Endothelial cell (in vitro differentiated cells): ENCODE results near the gene LEAP2. TPM values are rescaled to one million over a fixed set of nuclear protein-coding genes. Genes with fewer than 3 reads are reported as not detected.

Experiments
- DNase-seq: peaks from one replicate; pipeline ENCODE4 v3.0.0; 2021; ENCODE audit warnings: low spot score
- H3K27ac Mint-ChIP-seq: one replicate; pipeline ENCODE4 v1.8.0; 2021; ENCODE audit warnings: mixed read lengths, inconsistent platforms; ENCODE audit not compliant: unreplicated experiment
- H3K27me3 Mint-ChIP-seq: one replicate; pipeline ENCODE4 v1.8.0; 2021; ENCODE audit warnings: mild to moderate bottlenecking, moderate library complexity, mixed read lengths, inconsistent platforms; ENCODE audit not compliant: unreplicated experiment
- H3K36me3 Mint-ChIP-seq: one replicate; pipeline ENCODE4 v1.8.0; 2021; ENCODE audit warnings: mild to moderate bottlenecking, low read depth, mixed read lengths, inconsistent platforms; ENCODE audit not compliant: unreplicated experiment
- H3K4me1 Mint-ChIP-seq: one replicate; pipeline ENCODE4 v1.8.0; 2021; ENCODE audit warnings: mild to moderate bottlenecking, mixed read lengths, inconsistent platforms; ENCODE audit not compliant: unreplicated experiment
- H3K4me3 Mint-ChIP-seq: one replicate; pipeline ENCODE4 v1.8.0; 2021; ENCODE audit warnings: mild to moderate bottlenecking, mixed read lengths, inconsistent platforms; ENCODE audit not compliant: unreplicated experiment
- H3K9me3 Mint-ChIP-seq: one replicate; pipeline ENCODE4 v1.8.0; 2021; ENCODE audit warnings: mixed read lengths, inconsistent platforms; ENCODE audit not compliant: unreplicated experiment
- total RNA-seq: library from RNA; stranded (reverse); fragmentation: NEBNext Ultra II Directional; extraction: Animal tissue kit (Norgen Biotek cat#: 25700); gene quantifications from one replicate; pipeline ENCODE4 v1.2.1, GENCODE V29; 2021; ENCODE audit not compliant: unreplicated experiment
- TF ChIP-seq, protein P1 (sequence below): fragments of 200-600 bp; sonication (generic); IDR thresholded peaks from one replicate; pipeline ENCODE4 v1.5.0; 2021; ENCODE audit warnings: antibody characterized with exemption; ENCODE audit not compliant: unreplicated experiment

LEAP2 gene
- total RNA-seq, 1 donor from 2014 or later, result 0.82 TPM

DNA sequence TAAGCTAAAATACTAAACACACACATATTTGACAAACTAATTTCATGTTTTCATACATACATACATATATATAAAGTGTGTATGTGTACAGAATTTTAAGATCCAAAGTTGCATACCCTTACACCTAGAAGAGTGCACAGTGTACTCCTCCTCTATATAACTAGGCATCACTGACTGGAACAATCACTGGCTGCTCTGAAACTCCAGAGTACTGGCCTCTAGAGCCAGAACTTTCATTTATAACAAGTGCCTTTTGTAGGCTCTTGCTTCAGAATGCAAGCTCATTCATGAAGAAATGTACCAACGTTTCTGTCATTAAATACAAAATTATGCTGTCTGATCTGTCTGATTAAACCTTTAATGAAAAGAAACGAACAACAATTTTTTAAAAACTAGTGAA, 4.0 kb downstream of the LEAP2 start:
- H3K27me3 Mint-ChIP-seq, result peaks cover 10% of the 10 kb centered on the region
- no peak overlapping the region for H3K4me3 Mint-ChIP-seq
- TF ChIP-seq, protein P1, sequence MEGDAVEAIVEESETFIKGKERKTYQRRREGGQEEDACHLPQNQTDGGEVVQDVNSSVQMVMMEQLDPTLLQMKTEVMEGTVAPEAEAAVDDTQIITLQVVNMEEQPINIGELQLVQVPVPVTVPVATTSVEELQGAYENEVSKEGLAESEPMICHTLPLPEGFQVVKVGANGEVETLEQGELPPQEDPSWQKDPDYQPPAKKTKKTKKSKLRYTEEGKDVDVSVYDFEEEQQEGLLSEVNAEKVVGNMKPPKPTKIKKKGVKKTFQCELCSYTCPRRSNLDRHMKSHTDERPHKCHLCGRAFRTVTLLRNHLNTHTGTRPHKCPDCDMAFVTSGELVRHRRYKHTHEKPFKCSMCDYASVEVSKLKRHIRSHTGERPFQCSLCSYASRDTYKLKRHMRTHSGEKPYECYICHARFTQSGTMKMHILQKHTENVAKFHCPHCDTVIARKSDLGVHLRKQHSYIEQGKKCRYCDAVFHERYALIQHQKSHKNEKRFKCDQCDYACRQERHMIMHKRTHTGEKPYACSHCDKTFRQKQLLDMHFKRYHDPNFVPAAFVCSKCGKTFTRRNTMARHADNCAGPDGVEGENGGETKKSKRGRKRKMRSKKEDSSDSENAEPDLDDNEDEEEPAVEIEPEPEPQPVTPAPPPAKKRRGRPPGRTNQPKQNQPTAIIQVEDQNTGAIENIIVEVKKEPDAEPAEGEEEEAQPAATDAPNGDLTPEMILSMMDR, result no peak
- no peaks in the 10 kb centered on the region for H3K9me3 Mint-ChIP-seq
- DNase-seq, result no peak
- peaks cover 22% of the 10 kb centered on the region for H3K36me3 Mint-ChIP-seq
- no peaks in the 10 kb centered on the region for H3K4me1 Mint-ChIP-seq
- H3K27ac Mint-ChIP-seq, result no peak overlapping the region

- no peak overlapping the region for H3K4me3 Mint-ChIP-seq
- no peak for DNase-seq
- TF ChIP-seq, protein P1, result no peak
- H3K36me3 Mint-ChIP-seq, result peaks cover 20% of the 10 kb centered on the region
- no peaks in the 10 kb centered on the region for H3K4me1 Mint-ChIP-seq
- peaks cover 9% of the 10 kb centered on the region for H3K27me3 Mint-ChIP-seq
- no peak overlapping the region for H3K27ac Mint-ChIP-seq
- no peaks in the 10 kb centered on the region for H3K9me3 Mint-ChIP-seq
Measured at GRCh38 chr5:132877938-132878337, 4.5 kb downstream of the LEAP2 start.

- peak overlapping the region; percentile 31 for H3K4me3 Mint-ChIP-seq
- H3K4me1 Mint-ChIP-seq, result no peaks in the 10 kb centered on the region
- H3K9me3 Mint-ChIP-seq, result no peaks in the 10 kb centered on the region
- peaks cover 40% of the 10 kb centered on the region for H3K36me3 Mint-ChIP-seq
- TF ChIP-seq, protein P1, result peak; percentile 52
- H3K27ac Mint-ChIP-seq, result no peak overlapping the region
- DNase-seq, result peak; percentile 50
- H3K27me3 Mint-ChIP-seq, result peaks cover 4% of the 10 kb centered on the region
Measured at GRCh38 chr5:132883261-132883834, 9.9 kb downstream of the LEAP2 start.

GRCh38 chr5:132884548-132884947, 11.1 kb downstream of the LEAP2 start:
- Mint-ChIP-seq H3K4me3 (no peak overlapping the region), H3K27me3 (peaks cover 4% of the 10 kb centered on the region), H3K27ac (no peak overlapping the region), H3K9me3 (no peaks in the 10 kb centered on the region), H3K4me1 (no peaks in the 10 kb centered on the region), H3K36me3 (peaks cover 36% of the 10 kb centered on the region)
- DNase-seq, result no peak
- TF ChIP-seq, protein P1, result no peak

DNA sequence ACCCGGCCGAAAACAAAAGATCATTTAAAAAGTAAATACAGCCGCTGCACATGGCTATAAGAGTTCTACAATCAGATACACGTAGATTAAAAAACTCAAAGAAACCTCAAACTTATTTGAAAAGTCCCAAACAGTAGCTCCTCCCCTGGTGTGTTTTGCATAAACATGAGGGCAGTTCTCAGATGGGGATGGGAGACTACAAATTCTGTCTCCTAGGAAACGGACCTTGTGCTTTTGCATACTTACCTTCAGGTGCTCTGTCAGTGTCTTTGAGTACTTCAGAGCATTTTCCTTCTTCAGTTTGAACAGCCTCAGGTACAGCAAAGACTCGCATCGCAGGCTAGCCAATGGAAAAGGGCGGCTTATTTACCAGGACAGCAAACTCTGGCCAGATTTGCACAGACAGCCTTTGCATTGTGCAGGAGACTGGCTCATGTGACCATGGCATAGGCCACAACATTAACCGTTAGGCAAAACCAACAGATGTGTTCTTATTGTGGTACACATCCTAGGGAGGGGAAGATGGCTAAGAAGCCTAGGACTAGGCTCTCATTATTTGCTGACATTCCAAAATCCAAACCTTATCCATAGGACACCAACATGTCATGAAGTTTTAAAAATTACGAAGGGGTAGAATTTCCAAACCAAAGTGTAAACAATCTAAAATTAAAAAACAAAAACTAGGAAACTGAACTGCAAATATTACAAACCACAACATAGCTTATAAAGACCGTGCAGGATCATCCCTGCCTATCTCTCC, 12.8 kb downstream of the LEAP2 start:
- TF ChIP-seq, protein P1, result no peak
- Mint-ChIP-seq H3K27ac (no peak overlapping the region), H3K9me3 (no peaks in the 10 kb centered on the region), H3K4me1 (no peaks in the 10 kb centered on the region), H3K27me3 (peaks cover 2% of the 10 kb centered on the region), H3K4me3 (peak overlapping the region; percentile 19), H3K36me3 (peaks cover 31% of the 10 kb centered on the region)
- DNase-seq, result no peak
